Trophoblast cell (in vitro differentiated cells and primary cell): Measurements from ENCODE around the gene ATL2.

Experiments
- DNase-seq, 2 donors: peaks; one replicate each; pipeline ENCODE4 v3.0.0-alpha.2; 2016
- H2AFZ ChIP-seq: 2 replicates; pipeline ENCODE4 v1.6.1; 2013; ENCODE audit warnings: low read length, moderate library complexity, mild to moderate bottlenecking; ENCODE audit not compliant: insufficient read depth, poor library complexity
- H2AK5ac ChIP-seq: 2 replicates; pipeline ENCODE4 v1.6.1; 2013; ENCODE audit warnings: mild to moderate bottlenecking, low read length
- H2BK120ac ChIP-seq: 2 replicates; pipeline ENCODE4 v1.6.1; 2013; ENCODE audit warnings: low read length, mild to moderate bottlenecking, moderate library complexity; ENCODE audit not compliant: insufficient read depth, poor library complexity
- H2BK12ac ChIP-seq: 2 replicates; pipeline ENCODE4 v1.6.1; 2013; ENCODE audit warnings: mild to moderate bottlenecking, low read length, moderate library complexity
- H2BK5ac ChIP-seq: 2 replicates; pipeline ENCODE4 v1.6.1; 2013; ENCODE audit warnings: low read length, low read depth, moderate library complexity, mild to moderate bottlenecking; ENCODE audit not compliant: poor library complexity
- H3K14ac ChIP-seq: 2 replicates; pipeline ENCODE4 v1.6.1; 2013; ENCODE audit warnings: mild to moderate bottlenecking, low read length
- H3K18ac ChIP-seq: 2 replicates; pipeline ENCODE4 v1.6.1; 2013; ENCODE audit warnings: mild to moderate bottlenecking, low read length
- H3K23ac ChIP-seq: 2 replicates; pipeline ENCODE4 v1.6.1; 2013; ENCODE audit warnings: low read length
- H3K27ac ChIP-seq: 2 replicates; pipeline ENCODE4 v1.5.1; 2013; ENCODE audit warnings: low read depth, mild to moderate bottlenecking, inconsistent platforms, low read length, moderate library complexity
- H3K27me3 ChIP-seq: 2 replicates; pipeline ENCODE4 v1.6.1; 2013; ENCODE audit warnings: inconsistent platforms, mild to moderate bottlenecking, low read length, moderate library complexity; ENCODE audit not compliant: insufficient read depth
- H3K36me3 ChIP-seq, 2 experiments: 1 replicate in 1 of 2; 2 replicates in 1 of 2; pipeline ENCODE4 v1.6.1; 2013; ENCODE audit warnings: low read length in 2 of 2, mild to moderate bottlenecking in 2 of 2, moderate library complexity in 1 of 2; ENCODE audit not compliant: insufficient read depth in 2 of 2, control insufficient read depth in 1 of 2
- H3K4ac ChIP-seq: 2 replicates; pipeline ENCODE4 v1.6.1; 2013; ENCODE audit warnings: low read depth, mild to moderate bottlenecking, low read length, moderate library complexity
- H3K4me1 ChIP-seq, 2 experiments: 1 replicate in 1 of 2; 2 replicates in 1 of 2; pipeline ENCODE4 v1.6.1; 2013; ENCODE audit warnings: low read length in 2 of 2, mild to moderate bottlenecking in 2 of 2, moderate library complexity in 1 of 2; ENCODE audit not compliant: insufficient read depth in 2 of 2, control insufficient read depth in 1 of 2
- H3K4me2 ChIP-seq: 2 replicates; pipeline ENCODE4 v1.6.1; 2013; ENCODE audit warnings: inconsistent platforms, mild to moderate bottlenecking, low read length, moderate library complexity
- H3K4me3 ChIP-seq: 2 replicates; pipeline ENCODE4 v1.5.1; 2013; ENCODE audit warnings: mild to moderate bottlenecking, low read depth, low read length, inconsistent platforms
- H3K79me1 ChIP-seq: one replicate; pipeline ENCODE4 v1.6.1; 2013; ENCODE audit warnings: low read length
- H3K79me2 ChIP-seq: 2 replicates; pipeline ENCODE4 v1.6.1; 2013; ENCODE audit warnings: low read length, mild to moderate bottlenecking; ENCODE audit not compliant: control insufficient read depth, insufficient read depth, poor library complexity
- H3K9ac ChIP-seq: 2 replicates; pipeline ENCODE4 v1.6.1; 2013; ENCODE audit warnings: mild to moderate bottlenecking, low read length
- H3K9me3 ChIP-seq: 2 replicates; pipeline ENCODE4 v1.6.1; 2013; ENCODE audit warnings: low read depth, mild to moderate bottlenecking, control low read depth, inconsistent platforms, low read length; ENCODE audit not compliant: insufficient read depth
- H4K12ac ChIP-seq: 2 replicates; pipeline ENCODE4 v1.6.1; 2013; ENCODE audit warnings: low read depth, mild to moderate bottlenecking, low read length, moderate library complexity
- H4K8ac ChIP-seq: 2 replicates; pipeline ENCODE4 v1.6.1; 2013; ENCODE audit warnings: low read depth, mild to moderate bottlenecking, low read length, moderate library complexity
- H4K91ac ChIP-seq: one replicate; pipeline ENCODE4 v1.6.1; 2013; ENCODE audit warnings: low read depth, mild to moderate bottlenecking, low read length, moderate library complexity
- WGBS: extraction: QIAGEN DNeasy Blood & Tissue Kit; methylation state at CpG from one replicate; pipeline ENCODE4 v1.1.7; 2013; ENCODE audit warnings: missing lambda C conversion rate; ENCODE audit not compliant: insufficient read length, insufficient coverage; ENCODE audit errors: extremely low coverage; 5-methylcytosine and 5-hydroxymethylcytosine counted together

ATL2 gene

GRCh38 chr2:38344813-38345212 is 32.3 kb downstream of the ATL2 start:
- Histone ChIP-seq H3K4me2 (no peak overlapping the region), H2AFZ (no peak overlapping the region), H3K27me3 (no peaks in the 10 kb centered on the region), H3K14ac (no peak overlapping the region), H2BK120ac (no peak overlapping the region), H2BK12ac (no peak overlapping the region), H3K79me1 (no peaks in the 10 kb centered on the region), H3K18ac (no peak overlapping the region), H3K9ac (no peak overlapping the region), H3K9me3 (no peaks in the 10 kb centered on the region), H3K4me1 (peaks cover 0 to 2% of the 10 kb centered on the region in 2 experiments), H4K8ac (no peak overlapping the region), H3K23ac (no peak overlapping the region), H3K36me3 (peaks cover 6% of the 10 kb centered on the region in 2 experiments), H3K27ac (no peak overlapping the region), H3K4me3 (no peak overlapping the region), H4K12ac (no peak overlapping the region), H3K79me2 (no peaks in the 10 kb centered on the region), H2BK5ac (no peak overlapping the region), H2AK5ac (no peak overlapping the region), H3K4ac (no peak overlapping the region), H4K91ac (no peak overlapping the region)
- WGBS = no CpG with 5 or more reads among the region's 3 CpGs
- no peak for DNase-seq

GRCh38 chr2:38343212-38343611 is 33.9 kb downstream of the ATL2 start:
- no CpG with 5 or more reads among the region's 3 CpGs for WGBS

GRCh38 chr2:38336621-38337020 is 40.5 kb downstream of the ATL2 start:
- Histone ChIP-seq H3K4me3 (no peak overlapping the region), H3K9ac (no peak overlapping the region), H3K18ac (no peak overlapping the region), H3K14ac (no peak overlapping the region), H2BK120ac (no peak overlapping the region), H4K8ac (no peak overlapping the region), H3K36me3 (peaks cover 7 to 10% of the 10 kb centered on the region in 2 experiments), H3K23ac (no peak overlapping the region), H3K79me1 (no peaks in the 10 kb centered on the region), H2AK5ac (no peak overlapping the region), H3K9me3 (no peaks in the 10 kb centered on the region), H3K4me2 (no peak overlapping the region), H3K4me1 (no peaks in the 10 kb centered on the region), H2BK5ac (no peak overlapping the region), H3K27me3 (no peaks in the 10 kb centered on the region), H4K12ac (no peak overlapping the region), H2BK12ac (no peak overlapping the region), H3K27ac (no peak overlapping the region), H3K4ac (no peak overlapping the region), H3K79me2 (no peaks in the 10 kb centered on the region), H2AFZ (no peak overlapping the region), H4K91ac (no peak overlapping the region)
- no peak for DNase-seq
- no CpG with 5 or more reads among the region's 6 CpGs for WGBS

More at GRCh38 chr2:38343212-38343611, 33.9 kb downstream of the ATL2 start:
- no peak overlapping the region for H4K91ac ChIP-seq
- H3K79me1 ChIP-seq = no peaks in the 10 kb centered on the region
- DNase-seq = no peak
- H3K4me1 ChIP-seq = peaks cover 0 to 2% of the 10 kb centered on the region in 2 experiments
- no peaks in the 10 kb centered on the region for H3K79me2 ChIP-seq
- H3K14ac ChIP-seq = no peak overlapping the region
- no peak overlapping the region for H2BK120ac ChIP-seq
- H3K18ac ChIP-seq = no peak overlapping the region
- H3K9me3 ChIP-seq = no peaks in the 10 kb centered on the region
- no peak overlapping the region for H3K27ac ChIP-seq
- no peak overlapping the region for H3K4ac ChIP-seq
- peaks cover 6 to 9% of the 10 kb centered on the region in 2 experiments for H3K36me3 ChIP-seq
- H4K12ac ChIP-seq = no peak overlapping the region
- no peaks in the 10 kb centered on the region for H3K27me3 ChIP-seq
- H2AK5ac ChIP-seq = no peak overlapping the region
- H2BK5ac ChIP-seq = no peak overlapping the region
- H4K8ac ChIP-seq = no peak overlapping the region
- no peak overlapping the region for H3K23ac ChIP-seq
- H2AFZ ChIP-seq = no peak overlapping the region
- no peak overlapping the region for H2BK12ac ChIP-seq
- H3K9ac ChIP-seq = no peak overlapping the region
- no peak overlapping the region for H3K4me3 ChIP-seq
- no peak overlapping the region for H3K4me2 ChIP-seq

GRCh38 chr2:38330754-38331153 is 46.3 kb downstream of the ATL2 start:
- H3K18ac ChIP-seq = no peak overlapping the region
- no peak overlapping the region for H2AFZ ChIP-seq
- H4K12ac ChIP-seq = no peak overlapping the region
- no peak overlapping the region for H2AK5ac ChIP-seq
- no peak overlapping the region for H3K27ac ChIP-seq
- H4K91ac ChIP-seq = no peak overlapping the region
- H3K79me2 ChIP-seq = peaks cover 1% of the 10 kb centered on the region
- no peak overlapping the region for H2BK12ac ChIP-seq
- no CpG with 5 or more reads among the region's 7 CpGs for WGBS
- H3K14ac ChIP-seq = no peak overlapping the region
- no peak overlapping the region for H3K4me3 ChIP-seq
- no peak overlapping the region for H3K4ac ChIP-seq
- no peak overlapping the region for H2BK120ac ChIP-seq
- no peaks in the 10 kb centered on the region for H3K27me3 ChIP-seq
- peaks cover 2 to 10% of the 10 kb centered on the region in 2 experiments for H3K36me3 ChIP-seq
- H3K23ac ChIP-seq = no peak overlapping the region
- H4K8ac ChIP-seq = no peak overlapping the region
- H3K9ac ChIP-seq = no peak overlapping the region
- no peaks in the 10 kb centered on the region for H3K4me1 ChIP-seq
- no peak for DNase-seq
- H3K9me3 ChIP-seq = no peaks in the 10 kb centered on the region
- no peaks in the 10 kb centered on the region for H3K79me1 ChIP-seq
- H3K4me2 ChIP-seq = no peak overlapping the region
- H2BK5ac ChIP-seq = no peak overlapping the region
